H7 (cell line): ENCODE data around the gene PHF1. TPM values are rescaled to one million over a fixed set of nuclear protein-coding genes. Genes with fewer than 3 reads are reported as not detected.

Experiments used
- DNase-seq: peaks from one replicate; pipeline ENCODE4 v3.0.0; 2012
- H3K27me3 ChIP-seq: 2 replicates; pipeline ENCODE4 v1.6.0; 2011; ENCODE audit warnings: mild to moderate bottlenecking, low read length; ENCODE audit not compliant: control insufficient read depth, insufficient read depth
- H3K36me3 ChIP-seq: replicated peaks from 2 replicates; pipeline ENCODE4 v1.5.1; 2011; ENCODE audit warnings: low read length; ENCODE audit not compliant: control insufficient read depth, insufficient read depth
- H3K4me3 ChIP-seq: 2 replicates; pipeline ENCODE4 v1.5.1; 2011; ENCODE audit warnings: low read depth, mild to moderate bottlenecking, control low read depth, low read length, moderate library complexity; ENCODE audit not compliant: insufficient read depth
- total RNA-seq: library from RNA; depleted of rRNA; stranded (reverse); fragments of >200 nt; shearing (Covaris generic); gene quantifications from 2 replicates; pipeline ENCODE4 v1.2.3, GENCODE V29; 2014

The PHF1 gene
- total RNA-seq, 1 experiment from 2014 or later: 38.3 TPM

GRCh38 chr6:33406126-33406525 lies 4.7 kb upstream of the PHF1 start:
- peaks cover 44% of the 10 kb centered on the region for H3K36me3 ChIP-seq
- no peak overlapping the region for H3K4me3 ChIP-seq
- no peaks in the 10 kb centered on the region for H3K27me3 ChIP-seq
- no peak for DNase-seq

- H3K4me3 ChIP-seq: no peak overlapping the region
- no peak for DNase-seq
- H3K27me3 ChIP-seq: no peaks in the 10 kb centered on the region
- peaks cover 42% of the 10 kb centered on the region for H3K36me3 ChIP-seq
Measured at GRCh38 chr6:33407132-33407718, 3.6 kb upstream of the PHF1 start.

- Histone ChIP-seq H3K36me3 (peaks cover 39% of the 10 kb centered on the region), H3K27me3 (no peaks in the 10 kb centered on the region), H3K4me3 (peak overlapping the region; percentile 64)
- peak; percentile 99 for DNase-seq
Measured at GRCh38 chr6:33410050-33410710, 634 bp upstream of the PHF1 start.

GRCh38 chr6:33411632-33412005 lies 805 bp downstream of the PHF1 start:
- Histone ChIP-seq H3K36me3 (peaks cover 34% of the 10 kb centered on the region), H3K4me3 (peak overlapping the region; percentile 64), H3K27me3 (no peaks in the 10 kb centered on the region)
- DNase-seq: no peak

GRCh38 chr6:33412140-33413009 lies 1.6 kb downstream of the PHF1 start:
- Histone ChIP-seq H3K36me3 (peaks cover 31% of the 10 kb centered on the region), H3K27me3 (no peaks in the 10 kb centered on the region), H3K4me3 (no peak overlapping the region)
- DNase-seq: no peak

- DNase-seq: no peak
- Histone ChIP-seq H3K4me3 (no peak overlapping the region), H3K36me3 (peaks cover 26% of the 10 kb centered on the region)
Measured at GRCh38 chr6:33413241-33414120, 2.7 kb downstream of the PHF1 start.

GRCh38 chr6:33414592-33415271 lies 3.9 kb downstream of the PHF1 start:
- Histone ChIP-seq H3K36me3 (peaks cover 26% of the 10 kb centered on the region), H3K4me3 (no peak overlapping the region), H3K27me3 (no peaks in the 10 kb centered on the region)
- DNase-seq: peak; percentile 85

More at GRCh38 chr6:33413241-33414120, 2.7 kb downstream of the PHF1 start:
- H3K27me3 ChIP-seq: no peaks in the 10 kb centered on the region

- peaks cover 26% of the 10 kb centered on the region for H3K36me3 ChIP-seq
- DNase-seq: no peak
- no peak overlapping the region for H3K4me3 ChIP-seq
- no peaks in the 10 kb centered on the region for H3K27me3 ChIP-seq
Measured at GRCh38 chr6:33415831-33416230, 5.0 kb downstream of the PHF1 start.

GRCh38 chr6:33416386-33417127 lies 5.7 kb downstream of the PHF1 start:
- Histone ChIP-seq H3K4me3 (peak overlapping the region; percentile 57), H3K27me3 (no peaks in the 10 kb centered on the region), H3K36me3 (peaks cover 26% of the 10 kb centered on the region)
- no peak for DNase-seq

GRCh38 chr6:33417128-33417902 lies 6.5 kb downstream of the PHF1 start:
- no peak for DNase-seq
- H3K27me3 ChIP-seq: no peaks in the 10 kb centered on the region
- H3K36me3 ChIP-seq: peaks cover 24% of the 10 kb centered on the region
- H3K4me3 ChIP-seq: peak overlapping the region; percentile 57

- peak within 1 kb of the TSS; percentile 57 for H3K4me3 ChIP-seq
- no peaks in the 10 kb centered on the region for H3K27me3 ChIP-seq
- peaks cover 19% of the 10 kb centered on the region for H3K36me3 ChIP-seq
- DNase-seq: peak; percentile 96
Measured at GRCh38 chr6:33417903-33418689, 7.3 kb downstream of the PHF1 start, which contains the start of gene CUTA. TSS of gene CUTA (minus strand) at chr6:33418107. CDS start at chr6:33418000, 107 bp downstream.

- Histone ChIP-seq H3K4me3 (peak overlapping the region; percentile 57), H3K36me3 (peaks cover 19% of the 10 kb centered on the region), H3K27me3 (no peaks in the 10 kb centered on the region)
- no peak for DNase-seq
Measured at GRCh38 chr6:33418690-33419291, 8.0 kb downstream of the PHF1 start.
